GM04503 (cell line): ENCODE data around the gene BLOC1S3.

ENCODE experiments used
- DNase-seq: peaks from one replicate; pipeline ENCODE4 v3.0.0-alpha.2; 2012; ENCODE audit warnings: low read depth

BLOC1S3 gene

DNA sequence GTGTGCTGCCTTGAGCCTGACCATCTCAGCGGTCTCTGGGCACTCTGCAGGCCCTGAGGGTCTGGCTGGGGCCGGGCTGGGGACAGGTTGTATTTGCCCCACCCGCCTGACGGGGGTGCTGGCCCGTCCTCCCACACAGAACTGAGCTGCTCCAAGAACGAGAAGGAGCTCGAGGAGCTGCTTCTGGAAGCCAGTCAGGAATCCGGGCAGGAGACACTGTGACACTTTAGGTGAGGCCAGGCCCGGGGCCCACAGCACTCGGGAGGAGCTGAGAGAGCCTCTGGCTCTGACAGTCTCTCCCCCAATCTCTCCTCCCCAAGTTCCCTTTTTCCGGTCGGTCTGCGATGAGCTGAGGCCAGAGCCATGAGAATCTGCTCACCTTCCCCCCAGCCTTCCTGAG is 32.3 kb upstream of the BLOC1S3 start:
- no peak for DNase-seq

DNA sequence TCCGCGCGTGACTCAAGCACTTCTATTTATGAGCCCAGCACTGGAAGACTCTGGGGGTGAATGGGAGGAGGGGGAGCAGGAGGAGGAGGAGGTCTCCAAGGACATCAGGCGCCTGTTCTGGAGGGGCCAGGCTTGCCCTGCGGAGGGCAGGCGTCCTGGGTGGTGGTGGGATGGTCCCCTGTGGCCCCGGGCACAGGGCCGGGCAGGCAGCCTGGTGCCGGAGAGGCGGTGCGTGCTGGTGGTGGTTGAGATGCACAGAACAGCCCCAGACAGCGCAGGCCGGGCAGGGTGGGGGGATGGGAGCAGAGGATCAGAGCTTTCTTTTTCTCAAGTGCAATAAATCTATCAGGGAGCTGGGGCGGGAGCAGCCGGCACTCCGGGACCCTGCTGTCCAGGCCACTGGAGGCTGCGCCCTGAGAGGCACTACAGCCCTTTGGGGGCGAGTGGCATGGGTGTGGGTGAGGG is 31.8 kb upstream of the BLOC1S3 start:
- DNase-seq = no peak

DNA sequence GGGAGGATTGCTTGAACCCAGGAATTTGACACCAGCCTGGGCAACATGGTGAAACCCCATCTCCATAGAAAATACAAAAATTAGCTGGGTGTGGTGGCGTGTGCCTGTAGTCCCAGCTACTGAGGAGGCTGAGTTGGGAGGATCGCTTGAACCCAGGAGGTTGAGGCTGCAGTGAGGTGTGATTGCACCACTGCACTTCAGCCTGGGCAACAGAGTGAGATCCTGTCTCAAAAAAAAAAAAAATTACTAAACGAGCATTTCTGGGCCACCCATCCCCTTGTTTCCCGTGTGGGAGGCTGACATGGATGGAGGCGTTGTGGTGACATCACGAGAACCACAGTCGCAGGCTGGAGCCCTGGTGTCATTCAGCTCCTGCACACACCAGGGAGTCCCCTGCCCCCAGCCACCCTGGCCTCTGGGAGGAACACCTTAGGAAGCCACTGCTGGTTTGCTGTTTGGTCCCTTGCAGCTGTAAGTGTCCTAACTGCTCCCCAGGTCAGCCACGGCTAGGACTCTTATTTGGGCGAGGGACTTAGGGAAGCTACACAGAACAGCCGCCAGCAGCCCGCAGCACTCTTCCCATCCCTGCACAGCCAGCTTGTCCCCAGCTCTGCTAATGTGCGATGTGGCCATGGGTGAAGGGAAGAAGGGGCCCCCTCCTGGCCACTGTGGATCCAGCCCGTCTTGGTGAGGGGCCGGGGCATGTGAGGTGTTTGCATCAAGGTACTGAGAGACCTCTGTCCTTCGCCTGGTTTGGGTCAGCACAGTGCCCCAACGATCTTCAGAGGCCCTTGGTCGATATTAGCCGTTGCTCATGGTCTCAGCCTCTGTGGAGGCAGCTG is 30.5 kb upstream of the BLOC1S3 start:
- no peak for DNase-seq

DNA sequence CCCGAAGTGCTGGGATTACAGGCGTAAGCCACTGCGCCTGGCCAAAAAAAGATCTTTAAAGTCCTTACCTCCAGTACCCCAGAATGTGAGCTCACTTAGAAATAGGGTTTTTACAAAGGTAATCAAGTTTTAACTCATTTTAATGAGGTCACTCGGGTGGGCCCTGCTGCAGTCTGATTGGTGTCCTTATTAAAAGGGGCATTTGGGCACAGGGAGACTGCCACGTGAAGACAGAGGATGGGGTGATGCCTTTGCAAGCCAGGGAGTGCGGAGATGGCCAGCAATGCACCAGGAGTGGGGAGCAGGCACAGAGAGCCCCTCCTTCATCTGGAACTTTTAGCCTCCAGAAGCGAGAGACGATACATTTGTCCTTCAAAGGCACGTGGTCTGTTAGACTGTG is 29.5 kb upstream of the BLOC1S3 start:
- DNase-seq = no peak

DNA sequence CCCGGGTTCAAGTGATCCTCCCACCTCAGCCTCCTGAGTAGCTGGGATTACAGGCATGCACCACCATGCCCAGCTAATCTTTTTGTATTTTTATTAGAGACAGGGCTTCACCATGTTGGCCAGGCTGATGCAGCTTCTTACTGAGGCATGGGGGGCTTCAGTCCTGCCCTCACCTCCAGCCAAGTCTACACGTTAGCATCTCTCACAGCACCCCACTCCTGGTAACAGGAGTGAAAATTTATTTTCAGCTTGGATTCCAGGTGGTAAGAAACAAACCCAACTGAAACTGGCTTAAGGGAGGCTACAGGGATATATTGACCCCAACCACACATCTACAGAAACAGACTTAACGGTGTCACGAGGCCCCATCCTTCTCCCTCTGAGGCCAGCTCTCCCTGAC is 28.4 kb upstream of the BLOC1S3 start:
- no peak for DNase-seq

DNA sequence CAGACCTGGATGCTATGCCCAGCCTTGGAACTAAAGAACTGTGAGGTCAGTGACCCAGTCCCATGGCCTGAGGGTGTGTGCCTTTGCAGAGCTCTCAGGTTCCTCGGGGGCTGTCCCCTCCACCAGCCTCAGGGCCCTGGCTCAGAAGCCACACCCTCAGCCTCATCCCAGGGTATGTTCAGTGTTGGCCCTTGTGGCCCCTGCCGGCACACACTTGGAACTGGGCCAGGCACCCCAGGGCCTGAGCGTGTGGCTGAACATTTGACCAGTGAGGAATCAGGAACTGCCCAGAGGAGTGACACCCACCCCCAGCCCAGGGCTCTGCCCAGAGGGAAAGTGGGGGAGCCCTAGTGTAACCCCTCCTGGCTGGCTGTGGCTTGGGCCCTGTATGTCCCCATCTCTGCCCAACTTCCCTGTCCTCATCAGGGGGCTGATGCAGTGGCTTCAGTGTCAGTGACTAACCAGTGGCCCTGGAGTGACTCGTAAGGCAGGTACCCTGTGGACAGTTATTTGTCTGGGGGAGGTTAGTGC is 27.8 kb upstream of the BLOC1S3 start:
- DNase-seq = no peak

DNA sequence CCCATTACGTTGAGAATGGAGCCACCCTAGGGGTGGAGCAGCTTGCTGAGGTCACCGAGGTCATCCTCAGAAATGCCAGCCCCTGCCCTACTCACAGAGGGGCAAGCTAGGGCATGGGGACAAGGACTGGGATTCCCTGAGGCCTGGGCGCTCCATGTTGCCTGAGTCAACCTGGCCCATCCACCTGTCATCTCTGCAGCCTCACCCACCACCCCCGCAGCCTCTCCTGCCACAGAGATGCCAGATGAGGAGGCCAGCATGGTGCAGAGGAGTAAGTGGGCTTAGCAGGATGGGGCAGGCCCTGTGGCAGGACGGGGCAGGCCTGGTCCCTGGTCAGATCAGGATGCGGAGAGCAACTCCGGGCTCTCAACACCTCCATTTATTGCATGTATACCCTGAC is 27.3 kb upstream of the BLOC1S3 start:
- DNase-seq = no peak

DNA sequence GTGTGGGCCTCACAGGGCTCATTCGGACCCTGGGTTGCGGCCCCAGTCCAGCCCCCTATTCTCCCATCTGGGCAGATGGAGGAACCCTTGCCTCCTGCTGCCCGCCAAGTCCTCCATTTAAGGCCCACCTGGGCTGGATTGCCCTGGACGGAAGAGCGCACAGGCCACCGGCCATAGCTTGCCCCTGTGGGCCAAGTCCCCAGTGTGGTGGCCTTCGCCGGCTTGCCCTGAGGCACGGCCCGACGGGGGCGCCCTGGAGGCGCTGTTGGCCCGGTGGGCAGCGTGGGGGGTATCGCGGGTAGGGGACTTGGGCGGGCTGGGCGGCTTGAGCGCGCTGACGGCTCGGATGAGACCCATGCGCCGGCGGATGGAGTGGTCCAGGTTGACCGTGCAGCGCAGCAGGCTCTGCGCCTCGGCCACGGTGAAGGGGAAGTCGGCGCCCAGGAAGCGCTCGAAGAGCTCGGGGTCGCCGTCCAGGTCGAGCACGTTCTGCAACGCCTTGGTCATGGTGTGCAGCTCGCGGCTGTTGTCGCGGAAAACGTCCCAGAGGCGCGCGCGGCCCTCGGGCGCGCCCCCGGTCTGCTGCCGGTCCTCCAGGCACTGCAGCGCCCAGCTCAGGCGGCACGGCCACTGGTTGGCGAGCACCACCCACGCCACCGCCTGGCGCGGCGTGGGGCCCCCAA is 26.6 kb upstream of the BLOC1S3 start:
- no peak for DNase-seq

DNA sequence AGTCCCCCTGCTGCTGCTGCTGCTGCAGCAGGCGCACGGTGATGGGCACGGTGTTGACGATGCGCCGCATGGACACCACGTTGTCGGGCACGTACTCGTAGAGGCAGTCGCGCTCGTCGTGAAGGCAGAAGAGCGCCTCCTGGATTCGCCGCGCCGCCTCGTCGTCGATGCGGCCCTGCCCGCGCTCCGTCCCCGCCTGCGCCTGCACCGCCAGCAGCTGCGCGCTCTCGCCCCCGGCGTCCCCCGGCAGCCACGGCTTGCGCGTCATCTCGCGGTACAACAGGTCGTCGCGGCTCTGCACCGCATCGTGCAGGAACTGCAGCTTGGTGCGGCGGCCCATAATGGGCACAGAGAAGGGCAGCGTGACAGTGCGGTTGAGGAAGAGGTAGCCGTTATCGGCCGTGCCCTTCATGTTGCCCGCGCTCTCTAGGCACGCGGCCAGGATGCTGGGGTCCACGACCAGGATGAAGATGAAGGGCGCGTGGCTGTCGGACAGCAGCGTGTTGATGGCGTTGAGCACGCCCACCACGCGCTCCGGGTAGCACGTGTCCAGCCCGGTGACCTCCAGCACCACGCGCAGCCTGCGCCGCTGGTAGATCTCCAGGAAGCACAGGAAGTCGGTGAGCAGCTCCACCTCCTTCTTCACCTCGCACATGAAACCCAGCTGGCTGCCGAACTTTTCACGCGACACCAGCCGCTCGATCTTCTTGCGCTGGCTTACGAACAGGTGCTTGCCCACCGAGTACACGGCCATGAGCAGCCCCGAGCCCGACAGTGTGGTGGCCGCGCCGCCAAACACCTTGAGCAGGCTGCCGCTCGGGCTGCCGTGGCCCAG is 25.9 kb upstream of the BLOC1S3 start:
- no peak for DNase-seq

DNA sequence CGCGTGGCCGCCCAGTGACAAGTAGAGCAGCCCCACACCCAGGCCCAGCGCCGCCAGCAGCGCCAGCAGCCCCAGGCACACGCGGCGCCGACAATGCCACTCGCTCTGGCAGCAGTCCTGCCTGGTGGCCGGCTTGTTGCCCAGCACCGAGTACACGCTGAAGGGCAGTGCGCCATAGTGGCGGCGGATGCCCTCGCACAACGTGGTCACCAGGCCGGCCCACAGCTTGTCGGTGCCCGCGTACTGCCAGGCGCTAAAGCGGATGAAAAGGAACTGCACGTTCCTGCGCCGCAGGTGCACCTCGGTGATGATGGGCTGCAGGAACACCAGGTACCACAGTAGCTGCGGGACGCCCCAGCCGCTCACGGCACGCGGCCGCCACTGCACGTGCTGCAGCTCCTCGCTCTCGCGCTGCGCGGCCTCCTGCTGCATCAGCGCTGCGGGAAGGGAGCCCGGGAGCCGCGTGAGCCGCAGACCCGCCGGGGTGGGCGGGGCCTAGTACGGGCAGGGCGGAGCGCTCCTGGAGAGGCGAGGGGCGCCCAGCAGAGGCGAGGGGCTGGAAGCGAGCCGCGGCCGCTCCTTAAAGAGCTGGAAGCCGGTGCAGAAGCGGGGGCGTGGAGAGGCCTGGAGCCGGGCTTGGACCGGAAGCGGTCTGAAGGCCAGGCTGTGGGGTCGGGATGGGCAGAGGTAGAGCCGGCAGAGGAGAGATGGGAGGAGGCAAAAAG is 25.1 kb upstream of the BLOC1S3 start:
- no peak for DNase-seq

DNA sequence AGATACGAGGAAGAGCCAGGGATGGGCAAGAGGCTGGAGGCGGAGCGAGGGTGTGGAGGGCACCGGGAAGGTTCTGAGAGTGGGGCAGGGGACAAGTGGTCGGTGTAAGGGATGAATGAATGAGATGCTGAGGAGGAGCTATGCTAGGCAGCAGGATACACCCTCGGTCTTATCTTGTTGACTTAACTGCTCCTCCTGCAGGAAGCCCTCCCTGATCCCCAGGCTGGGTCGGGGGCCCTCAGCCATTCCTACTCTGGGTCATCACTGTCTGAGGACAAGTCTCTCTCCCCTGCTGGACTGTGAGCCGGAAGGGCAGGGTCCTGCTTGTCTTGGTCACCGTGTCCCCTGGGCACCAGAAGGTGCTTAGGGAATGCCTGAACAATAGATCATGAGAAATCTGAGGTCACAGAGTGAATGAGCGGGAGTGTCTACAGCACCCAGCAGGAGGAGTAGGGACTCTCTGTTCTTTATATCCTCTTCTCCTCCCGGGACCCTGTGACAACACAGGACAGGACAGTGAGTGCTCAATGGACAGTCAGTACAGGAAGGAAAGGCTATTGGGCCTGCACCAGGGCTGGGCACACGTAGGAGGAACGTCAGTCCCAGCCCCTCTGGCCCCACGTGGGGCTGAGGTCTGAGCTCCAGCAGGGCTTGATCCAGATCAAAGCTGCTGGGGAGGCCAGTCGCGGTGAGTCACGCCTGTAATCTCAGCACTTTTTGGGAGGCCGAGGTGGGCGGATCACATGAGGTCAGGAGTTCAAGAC is 24.3 kb upstream of the BLOC1S3 start:
- no peak for DNase-seq

DNA sequence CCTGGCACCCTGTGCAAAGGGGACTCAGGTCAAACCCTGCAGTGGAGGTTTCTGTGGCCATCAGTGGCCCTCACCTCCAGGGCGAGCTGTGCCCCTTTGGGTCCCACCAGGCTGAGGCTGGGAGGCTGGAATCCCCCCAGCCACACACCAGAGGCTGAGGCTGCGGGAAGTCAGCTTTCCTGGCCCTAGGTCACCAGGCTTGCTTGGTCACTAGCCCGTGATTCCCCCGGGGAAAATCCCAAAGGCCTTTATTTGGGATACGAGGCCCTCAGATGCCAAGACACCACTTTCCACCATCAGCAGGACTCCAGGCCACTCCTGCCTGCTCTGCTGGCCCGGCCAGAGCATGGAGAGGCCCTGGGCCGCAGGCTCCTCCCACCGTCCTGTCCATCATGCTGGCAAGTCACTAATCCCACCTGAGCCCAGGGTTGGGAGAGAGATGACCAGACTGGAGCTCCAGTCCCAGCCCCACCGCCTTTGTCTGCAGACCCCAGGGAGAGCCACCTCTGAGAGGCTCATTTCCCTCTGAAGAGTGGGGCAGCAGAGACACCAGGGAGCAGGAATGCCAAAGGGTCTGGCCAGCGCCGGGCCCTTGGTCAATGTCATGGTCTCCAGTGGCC is 22.5 kb upstream of the BLOC1S3 start:
- no peak for DNase-seq

DNA sequence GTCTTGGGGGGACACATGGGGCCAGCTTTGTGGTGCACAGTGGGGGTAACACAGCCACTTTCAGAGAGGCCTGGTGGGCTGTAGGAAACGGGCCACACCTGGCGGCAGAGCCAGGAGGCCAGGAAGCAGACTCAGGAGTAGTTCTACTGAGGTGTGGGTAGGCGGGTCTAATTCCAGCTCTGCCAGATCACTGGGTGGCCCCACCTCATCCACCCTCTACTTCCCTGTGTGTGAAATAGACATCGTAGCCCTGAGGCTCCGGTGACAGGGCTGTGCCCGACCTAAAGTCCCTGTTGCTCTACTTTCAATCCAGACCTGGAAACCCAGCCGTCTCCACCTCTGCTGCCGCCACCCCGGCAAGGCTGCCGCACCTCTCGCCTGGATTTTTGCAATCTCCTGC is 21.8 kb upstream of the BLOC1S3 start:
- no peak for DNase-seq

DNA sequence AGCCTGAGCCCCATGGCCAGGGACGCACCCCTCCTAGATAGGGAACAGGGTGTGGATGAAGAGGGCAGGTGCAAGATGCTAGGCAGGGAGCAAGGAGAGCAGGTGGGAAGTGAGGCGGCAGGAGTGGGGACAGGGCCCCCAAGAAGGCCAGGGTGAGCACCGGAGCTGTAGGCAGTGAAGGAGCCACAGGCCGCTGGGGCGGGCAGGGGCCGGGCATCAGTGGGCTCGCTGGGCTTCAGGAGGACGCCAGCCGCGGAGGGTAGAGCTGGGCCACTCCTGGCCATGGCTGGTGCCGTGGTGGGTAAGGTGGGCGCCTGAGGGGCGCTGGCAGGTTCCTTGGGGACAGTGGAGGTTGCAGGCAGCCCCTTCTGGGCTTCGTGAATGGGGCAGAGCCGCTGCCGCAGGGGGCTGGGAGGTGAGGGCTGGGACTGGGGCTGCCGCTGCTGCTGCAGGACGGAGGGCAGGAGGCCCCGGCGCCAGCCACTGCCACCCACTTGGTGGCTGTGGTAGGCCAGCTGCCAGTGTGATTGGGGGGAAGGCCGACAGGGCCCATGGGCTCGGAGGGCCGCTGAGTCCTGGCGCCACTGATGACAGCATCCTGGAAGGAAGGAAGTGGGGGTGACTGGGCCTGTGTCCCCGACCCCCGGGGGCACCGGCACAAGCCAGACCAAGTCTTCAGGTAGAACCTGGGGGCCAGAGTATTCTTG is 19.9 kb upstream of the BLOC1S3 start:
- DNase-seq = no peak

DNA sequence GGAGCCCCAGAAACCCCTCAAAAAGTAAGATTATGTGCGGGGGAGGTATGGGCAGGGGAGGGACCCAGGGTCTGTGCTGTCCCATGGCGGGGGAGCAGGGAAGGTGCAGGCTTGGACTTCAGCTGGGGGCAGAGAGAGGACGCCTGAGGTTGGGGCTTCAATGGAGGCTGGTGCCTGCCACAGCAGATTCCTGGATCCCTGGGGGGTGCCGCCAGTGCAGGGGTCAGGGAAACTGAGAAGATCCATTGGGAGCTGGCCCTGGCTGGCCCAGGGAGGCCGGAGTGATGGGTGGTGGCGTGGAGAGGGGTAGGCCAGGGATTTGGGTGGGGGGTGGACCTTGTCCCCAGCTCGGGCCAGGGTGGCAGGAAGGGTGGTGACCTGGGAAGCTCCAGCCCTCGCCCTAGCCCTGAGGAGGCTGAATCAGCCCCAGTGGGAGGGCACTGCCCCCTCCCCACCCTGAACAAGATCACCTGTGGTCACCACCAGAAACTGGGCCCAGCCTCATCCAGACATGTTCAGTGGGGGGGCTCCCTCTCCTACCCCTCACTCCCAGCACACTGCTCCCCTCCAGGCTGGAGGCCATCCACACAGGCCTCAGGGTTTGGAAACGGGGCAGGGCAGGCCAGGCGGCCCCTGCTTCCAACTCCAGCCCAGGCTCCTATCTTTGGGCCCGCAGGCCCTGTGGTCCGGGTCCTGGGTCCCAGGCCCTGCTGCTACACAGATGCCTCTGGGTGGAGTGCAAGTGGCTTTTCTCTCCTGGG is 19.2 kb upstream of the BLOC1S3 start:
- DNase-seq = no peak

DNA sequence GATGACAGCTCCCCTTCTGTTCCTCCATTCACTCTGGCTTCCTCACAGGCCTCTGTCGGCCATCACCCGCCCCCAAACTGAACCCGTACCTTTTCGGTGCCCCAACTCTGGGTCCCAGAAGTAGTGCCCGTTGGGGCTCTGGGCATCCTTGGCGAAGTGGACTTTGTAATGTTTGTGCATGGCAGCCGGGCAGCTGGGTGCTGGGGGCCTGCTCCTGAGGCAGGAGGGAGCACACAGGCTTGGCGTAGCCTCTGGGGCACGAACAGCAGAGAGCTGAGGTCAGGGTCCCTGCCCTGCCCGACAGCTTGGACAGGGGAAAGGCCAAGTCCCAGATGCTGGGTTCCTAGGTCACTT is 18.6 kb upstream of the BLOC1S3 start:
- DNase-seq = no peak

DNA sequence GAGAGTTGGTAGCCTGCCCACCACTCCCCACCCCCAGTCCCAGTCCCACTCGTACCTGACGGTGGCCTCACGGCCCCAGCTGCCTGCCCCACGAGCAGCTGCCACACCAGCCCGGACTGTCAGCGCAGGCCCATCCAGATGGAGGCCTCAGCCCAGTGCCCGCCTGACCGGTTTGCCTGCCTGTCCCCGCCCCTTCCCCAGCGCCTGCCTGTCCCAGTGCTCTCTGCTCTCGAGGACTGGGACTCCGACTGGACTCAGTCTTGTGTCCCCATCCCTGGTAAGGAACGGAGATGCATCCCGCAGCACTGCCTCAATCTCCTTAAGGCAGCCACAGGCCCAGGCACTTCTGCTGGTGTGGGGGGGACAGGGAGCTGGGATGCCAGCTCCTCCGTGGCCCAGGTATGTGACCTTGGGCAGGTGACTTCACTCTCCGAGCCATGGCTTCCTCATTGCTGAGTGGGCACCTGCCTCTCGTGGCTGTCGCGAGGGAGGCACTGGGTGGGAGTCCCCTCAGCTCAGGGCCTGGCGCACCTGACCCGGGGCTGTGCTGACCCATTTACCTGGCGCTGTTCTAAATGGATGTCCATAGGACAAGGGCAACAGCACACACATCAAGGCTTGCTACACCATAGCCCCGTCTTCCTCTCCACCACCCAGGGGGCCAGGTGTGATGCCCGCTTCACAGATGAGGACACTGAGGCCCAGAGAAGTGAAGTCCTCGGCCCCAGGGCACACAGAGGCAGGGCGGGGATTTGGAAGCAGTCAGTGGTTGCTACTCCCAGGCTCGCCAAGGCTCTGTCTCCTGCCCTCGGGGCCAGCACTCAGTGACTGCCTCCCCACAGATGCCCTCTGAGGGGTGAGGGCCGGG is 17.5 kb upstream of the BLOC1S3 start, which contains the start of gene NKPD1:
TSS of gene NKPD1 (minus strand) at position 113 of the 868 bp plus-strand sequence. CDS start 832 bp downstream, outside the sequence.
- no peak for DNase-seq
